HCT116 (cell line): ENCODE results near the gene NEUROD2. TPM values are rescaled to one million over a fixed set of nuclear protein-coding genes. Genes with fewer than 3 reads are reported as not detected.

Source experiments
- ATAC-seq: fragments of 200-7000 bp; cut with Tn5 transposase; 2 replicates; pipeline ENCODE4 v1.9.1; 2020; ENCODE audit warnings: mild to moderate bottlenecking, moderate library complexity
- BruUV-seq: library from RNA; stranded (reverse); fragments of 400-500 nt; replicated peaks from 2 replicates; lab custom pipeline; 2021; lab: Mats Ljungman, UMichigan
- CTCF ChIA-PET: fragments of 300-600 bp; sonication (Branson Sonifier 250); formaldehyde crosslinking; loops from one replicate; lab custom pipeline; 2021; ENCODE audit warnings: antibody characterized with exemption; lab: Charles Lee
- POLR2A ChIA-PET: fragments of 300-600, 350-600 bp; sonication (Branson Sonifier 250); formaldehyde crosslinking; loops from one replicate; lab custom pipeline; 2021; ENCODE audit warnings: antibody characterized with exemption; lab: Charles Lee
- RAD21 ChIA-PET, 2 experiments: fragments of 300-600 bp; sonication (Branson Sonifier 250); formaldehyde crosslinking; loops; one replicate each; lab custom pipeline; 2023; ENCODE audit warnings: low total read pairs in 2 of 2; ENCODE audit not compliant: uncharacterized antibody in 2 of 2, unreplicated experiment in 2 of 2, low non-redundant PET in 1 of 2; lab: Charles Lee
- DNase-seq: peaks from one replicate; pipeline ENCODE4 v3.0.0-alpha.2; 2010; ENCODE audit warnings: low read depth, low spot score
- H2AFZ ChIP-seq: fragments of 200-600 bp; shearing (Covaris generic), sonication (generic); 2 replicates; pipeline ENCODE4 v1.6.1; 2017; ENCODE audit warnings: low read depth, mixed run types, mixed read lengths, antibody characterized with exemption, low read length; ENCODE audit not compliant: poor library complexity, severe bottlenecking
- H3K27ac ChIP-seq: 2 replicates; pipeline ENCODE4 v1.5.1; 2012; ENCODE audit warnings: low read depth, low read length
- H3K27me3 ChIP-seq: fragments of 200-600 bp; sonication (generic); 2 replicates; pipeline ENCODE4 v1.6.1; 2016; ENCODE audit warnings: mixed run types, low read length, mixed read lengths; ENCODE audit not compliant: insufficient read depth
- H3K36me3 ChIP-seq, 2 experiments: fragments of 200-500 bp in 1 of 2; fragments of 200-600 bp in 1 of 2; sonication (Bioruptor generic) in 1 of 2; sonication (generic) in 1 of 2; 2 replicates each; pipeline versions ENCODE4 v1.5.1 to v1.6.1; 2014 to 2016; ENCODE audit warnings: low read length in 2 of 2, inconsistent platforms in 1 of 2, mixed read lengths in 1 of 2, mixed run types in 1 of 2; ENCODE audit not compliant: insufficient read depth in 2 of 2, control insufficient read depth in 1 of 2
- H3K4me1 ChIP-seq, 2 experiments: fragments of 200-600 bp in 1 of 2; sonication (generic) in 1 of 2; 2 replicates each; pipeline versions ENCODE4 v1.5.1 to v1.6.1; 2012 to 2017; ENCODE audit warnings: low read length in 2 of 2, inconsistent platforms in 1 of 2, mild to moderate bottlenecking in 1 of 2, mixed read lengths in 1 of 2, mixed run types in 1 of 2, moderate library complexity in 1 of 2; ENCODE audit not compliant: insufficient read depth in 2 of 2, control insufficient read depth in 1 of 2
- H3K4me2 ChIP-seq: fragments of 200-600 bp; sonication (generic); 2 replicates; pipeline ENCODE4 v1.6.1; 2017; ENCODE audit warnings: mixed run types, low read length, mixed read lengths
- H3K4me3 ChIP-seq, 2 experiments: fragments of 200-600 bp in 1 of 2; sonication (generic) in 1 of 2; replicated peaks in 1 of 2; 2 replicates each; pipeline ENCODE4 v1.5.1; 2011 to 2016; ENCODE audit warnings: low read length in 2 of 2, control low read depth in 1 of 2, low read depth in 1 of 2, mild to moderate bottlenecking in 1 of 2, mixed read lengths in 1 of 2, mixed run types in 1 of 2
- H3K79me2 ChIP-seq: fragments of 200-600 bp; sonication (generic); 2 replicates; pipeline ENCODE4 v1.6.1; 2017; ENCODE audit warnings: mild to moderate bottlenecking, mixed run types, low read length, moderate library complexity, mixed read lengths; ENCODE audit not compliant: insufficient read depth
- H3K9ac ChIP-seq: fragments of 200-600 bp; sonication (generic); 2 replicates; pipeline ENCODE4 v1.6.1; 2016; ENCODE audit warnings: low read length, mixed read lengths
- H3K9me2 ChIP-seq: fragments of 200-600 bp; sonication (generic), shearing (Covaris generic); 2 replicates; pipeline ENCODE4 v1.6.1; 2017; ENCODE audit warnings: mixed run types, mild to moderate bottlenecking, moderate library complexity; ENCODE audit not compliant: insufficient read depth
- H3K9me3 ChIP-seq, 2 experiments: fragments of 200-500 bp in 1 of 2; fragments of 200-600 bp in 1 of 2; sonication (Bioruptor generic) in 1 of 2; sonication (generic) in 1 of 2; 2 replicates each; pipeline ENCODE4 v1.6.1; 2014 to 2017; ENCODE audit warnings: low read length in 2 of 2, mixed read lengths in 2 of 2, inconsistent platforms in 1 of 2, low read depth in 1 of 2, mild to moderate bottlenecking in 1 of 2, mixed run types in 1 of 2, moderate library complexity in 1 of 2; ENCODE audit not compliant: control insufficient read depth in 1 of 2, insufficient read depth in 1 of 2
- H4K20me1 ChIP-seq: fragments of 200-600 bp; sonication (generic), shearing (Covaris generic); 2 replicates; pipeline ENCODE4 v1.6.1; 2017; ENCODE audit warnings: mixed run types, mild to moderate bottlenecking, moderate library complexity; ENCODE audit not compliant: insufficient read depth
- CBX3 ChIP-seq: IDR thresholded peaks from 2 replicates; pipeline ENCODE4 v1.6.1; 2012; ENCODE audit warnings: low read depth
- CEBPB ChIP-seq: IDR thresholded peaks from 2 replicates; pipeline ENCODE4 v1.6.1; 2012; ENCODE audit warnings: low read depth
- JUND ChIP-seq: IDR thresholded peaks from 2 replicates; pipeline ENCODE4 v1.6.1; 2012
- POLR2A ChIP-seq: IDR thresholded peaks from 2 replicates; pipeline ENCODE4 v1.7.0; 2011; ENCODE audit warnings: borderline replicate concordance; ENCODE audit not compliant: insufficient read depth, insufficient read length; ENCODE audit errors: extremely low read depth
- POLR2AphosphoS5 ChIP-seq: IDR thresholded peaks from 2 replicates; pipeline ENCODE4 v1.6.1; 2011; ENCODE audit warnings: mild to moderate bottlenecking, low read depth, low read length, moderate library complexity
- SRF ChIP-seq: IDR thresholded peaks from 2 replicates; pipeline ENCODE4 v1.6.1; 2012; ENCODE audit warnings: low read depth
- TCF7L2 ChIP-seq: IDR thresholded peaks from 2 replicates; pipeline ENCODE4 v1.7.0; 2011; ENCODE audit warnings: borderline replicate concordance, inconsistent platforms; ENCODE audit not compliant: insufficient read depth, insufficient read length; ENCODE audit errors: extremely low read depth
- YY1 ChIP-seq: IDR thresholded peaks from 2 replicates; pipeline ENCODE4 v1.6.1; 2011; ENCODE audit warnings: low read length, low read depth, moderate library complexity, mild to moderate bottlenecking; ENCODE audit not compliant: insufficient replicate concordance; ENCODE audit errors: extremely low read depth
- ZFX ChIP-seq: fragments of 450-650 bp; IDR thresholded peaks from 2 replicates; pipeline ENCODE4 v1.6.1; 2017
- intact Hi-C: fragments of 100-400 bp; cut with micrococcal nuclease; formaldehyde crosslinking; loops from 2 replicates; pipeline ENCODE4 v1.10.0; 2022
- total RNA-seq: library from RNA; stranded (reverse); gene quantifications from one replicate; pipeline ENCODE4 v1.2.1, GENCODE V29; 2021; ENCODE audit not compliant: unreplicated experiment
- TF ChIP-seq, protein P1 (sequence below), 3 experiments: fragments of 200-600 bp in 1 of 3; sonication (generic) in 1 of 3; IDR thresholded peaks in 2 of 3; conservative IDR thresholded peaks in 1 of 3; 2 replicates each; pipeline ENCODE4 v1.5.1; 2012 to 2017; ENCODE audit warnings: low read depth in 2 of 3, low read length in 2 of 3, antibody characterized with exemption in 1 of 3, borderline replicate concordance in 1 of 3, control low read depth in 1 of 3, mild to moderate bottlenecking in 1 of 3, mixed read lengths in 1 of 3, mixed run types in 1 of 3, moderate library complexity in 1 of 3; ENCODE audit not compliant: insufficient read depth in 1 of 3
- TF ChIP-seq, protein P2 (sequence below): IDR thresholded peaks from 2 replicates; pipeline ENCODE4 v1.6.1; 2012; ENCODE audit warnings: low read depth
- TF ChIP-seq, protein P3 (sequence below): IDR thresholded peaks from 2 replicates; pipeline ENCODE4 v1.6.1; 2011; ENCODE audit warnings: mild to moderate bottlenecking, low read length, moderate library complexity; ENCODE audit not compliant: insufficient replicate concordance; ENCODE audit errors: extremely low read depth

Gene NEUROD2
- total RNA-seq, 1 experiment from 2014 or later = not detected

DNA sequence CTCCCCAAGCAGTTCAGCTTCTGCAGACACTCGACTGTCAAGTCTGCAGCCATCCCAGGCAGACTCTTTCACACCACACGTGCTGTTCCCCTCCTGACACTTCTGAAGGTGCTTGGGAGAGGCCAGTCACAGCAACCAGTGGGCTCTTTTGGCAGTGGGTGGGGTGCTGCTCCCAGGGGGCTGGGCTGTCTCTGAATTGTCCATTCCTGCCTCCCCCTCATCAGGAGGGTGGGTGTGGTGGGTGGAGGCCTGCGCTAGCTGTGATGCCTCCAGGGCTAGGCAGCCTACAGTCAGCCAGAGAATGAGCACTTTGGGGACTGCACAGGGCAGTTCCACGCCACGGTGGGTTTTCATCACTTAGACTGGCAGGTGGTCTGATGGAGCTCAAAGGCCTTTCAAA lies 39.5 kb upstream of the NEUROD2 start:
- Histone ChIP-seq H3K9me3 (no peaks in the 10 kb centered on the region), H3K27ac (no peak overlapping the region), H3K4me1 (peaks cover 33 to 66% of the 10 kb centered on the region in 2 experiments), H3K9ac (no peak overlapping the region), H3K9me2 (no peaks in the 10 kb centered on the region), H3K27me3 (no peaks in the 10 kb centered on the region), H2AFZ (no peak overlapping the region), H4K20me1 (no peaks in the 10 kb centered on the region), H3K79me2 (peaks cover 46% of the 10 kb centered on the region), H3K36me3 (no peaks in the 10 kb centered on the region), H3K4me3 (no peak overlapping the region), H3K4me2 (no peak overlapping the region)
- BruUV-seq = no TSS peak
- intact Hi-C loops = no loop called here
- ATAC-seq = no peak
- TF ChIP-seq, protein P1, sequence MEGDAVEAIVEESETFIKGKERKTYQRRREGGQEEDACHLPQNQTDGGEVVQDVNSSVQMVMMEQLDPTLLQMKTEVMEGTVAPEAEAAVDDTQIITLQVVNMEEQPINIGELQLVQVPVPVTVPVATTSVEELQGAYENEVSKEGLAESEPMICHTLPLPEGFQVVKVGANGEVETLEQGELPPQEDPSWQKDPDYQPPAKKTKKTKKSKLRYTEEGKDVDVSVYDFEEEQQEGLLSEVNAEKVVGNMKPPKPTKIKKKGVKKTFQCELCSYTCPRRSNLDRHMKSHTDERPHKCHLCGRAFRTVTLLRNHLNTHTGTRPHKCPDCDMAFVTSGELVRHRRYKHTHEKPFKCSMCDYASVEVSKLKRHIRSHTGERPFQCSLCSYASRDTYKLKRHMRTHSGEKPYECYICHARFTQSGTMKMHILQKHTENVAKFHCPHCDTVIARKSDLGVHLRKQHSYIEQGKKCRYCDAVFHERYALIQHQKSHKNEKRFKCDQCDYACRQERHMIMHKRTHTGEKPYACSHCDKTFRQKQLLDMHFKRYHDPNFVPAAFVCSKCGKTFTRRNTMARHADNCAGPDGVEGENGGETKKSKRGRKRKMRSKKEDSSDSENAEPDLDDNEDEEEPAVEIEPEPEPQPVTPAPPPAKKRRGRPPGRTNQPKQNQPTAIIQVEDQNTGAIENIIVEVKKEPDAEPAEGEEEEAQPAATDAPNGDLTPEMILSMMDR (IDR thresholded peaks at IDR 0.05 in 2 of 3, conservative IDR thresholded peaks at IDR 0.05 in 1 of 3; ENCODE audit: borderline replicate concordance in 1 of 3, insufficient read depth in 1 of 3, low read depth in 2 of 3, low read length in 2 of 3) = no peak
- TF ChIP-seq, protein P2, sequence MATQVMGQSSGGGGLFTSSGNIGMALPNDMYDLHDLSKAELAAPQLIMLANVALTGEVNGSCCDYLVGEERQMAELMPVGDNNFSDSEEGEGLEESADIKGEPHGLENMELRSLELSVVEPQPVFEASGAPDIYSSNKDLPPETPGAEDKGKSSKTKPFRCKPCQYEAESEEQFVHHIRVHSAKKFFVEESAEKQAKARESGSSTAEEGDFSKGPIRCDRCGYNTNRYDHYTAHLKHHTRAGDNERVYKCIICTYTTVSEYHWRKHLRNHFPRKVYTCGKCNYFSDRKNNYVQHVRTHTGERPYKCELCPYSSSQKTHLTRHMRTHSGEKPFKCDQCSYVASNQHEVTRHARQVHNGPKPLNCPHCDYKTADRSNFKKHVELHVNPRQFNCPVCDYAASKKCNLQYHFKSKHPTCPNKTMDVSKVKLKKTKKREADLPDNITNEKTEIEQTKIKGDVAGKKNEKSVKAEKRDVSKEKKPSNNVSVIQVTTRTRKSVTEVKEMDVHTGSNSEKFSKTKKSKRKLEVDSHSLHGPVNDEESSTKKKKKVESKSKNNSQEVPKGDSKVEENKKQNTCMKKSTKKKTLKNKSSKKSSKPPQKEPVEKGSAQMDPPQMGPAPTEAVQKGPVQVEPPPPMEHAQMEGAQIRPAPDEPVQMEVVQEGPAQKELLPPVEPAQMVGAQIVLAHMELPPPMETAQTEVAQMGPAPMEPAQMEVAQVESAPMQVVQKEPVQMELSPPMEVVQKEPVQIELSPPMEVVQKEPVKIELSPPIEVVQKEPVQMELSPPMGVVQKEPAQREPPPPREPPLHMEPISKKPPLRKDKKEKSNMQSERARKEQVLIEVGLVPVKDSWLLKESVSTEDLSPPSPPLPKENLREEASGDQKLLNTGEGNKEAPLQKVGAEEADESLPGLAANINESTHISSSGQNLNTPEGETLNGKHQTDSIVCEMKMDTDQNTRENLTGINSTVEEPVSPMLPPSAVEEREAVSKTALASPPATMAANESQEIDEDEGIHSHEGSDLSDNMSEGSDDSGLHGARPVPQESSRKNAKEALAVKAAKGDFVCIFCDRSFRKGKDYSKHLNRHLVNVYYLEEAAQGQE = no peak
- no peak for TF ChIP-seq YY1
- no peak for TF ChIP-seq ZFX
- no peak for TF ChIP-seq JUND
- TF ChIP-seq CBX3 = no peak
- TF ChIP-seq, protein P3, sequence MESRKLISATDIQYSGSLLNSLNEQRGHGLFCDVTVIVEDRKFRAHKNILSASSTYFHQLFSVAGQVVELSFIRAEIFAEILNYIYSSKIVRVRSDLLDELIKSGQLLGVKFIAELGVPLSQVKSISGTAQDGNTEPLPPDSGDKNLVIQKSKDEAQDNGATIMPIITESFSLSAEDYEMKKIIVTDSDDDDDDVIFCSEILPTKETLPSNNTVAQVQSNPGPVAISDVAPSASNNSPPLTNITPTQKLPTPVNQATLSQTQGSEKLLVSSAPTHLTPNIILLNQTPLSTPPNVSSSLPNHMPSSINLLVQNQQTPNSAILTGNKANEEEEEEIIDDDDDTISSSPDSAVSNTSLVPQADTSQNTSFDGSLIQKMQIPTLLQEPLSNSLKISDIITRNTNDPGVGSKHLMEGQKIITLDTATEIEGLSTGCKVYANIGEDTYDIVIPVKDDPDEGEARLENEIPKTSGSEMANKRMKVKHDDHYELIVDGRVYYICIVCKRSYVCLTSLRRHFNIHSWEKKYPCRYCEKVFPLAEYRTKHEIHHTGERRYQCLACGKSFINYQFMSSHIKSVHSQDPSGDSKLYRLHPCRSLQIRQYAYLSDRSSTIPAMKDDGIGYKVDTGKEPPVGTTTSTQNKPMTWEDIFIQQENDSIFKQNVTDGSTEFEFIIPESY = no peak
- no peak for TF ChIP-seq POLR2AphosphoS5
- no peak for TF ChIP-seq TCF7L2
- no peak for TF ChIP-seq SRF
- TF ChIP-seq POLR2A = no peak
- no peak for TF ChIP-seq CEBPB
- CTCF ChIA-PET = no interaction called here
- no peak for DNase-seq
- POLR2A ChIA-PET = no interaction called here
- RAD21 ChIA-PET = no interaction called here
